Erythroblast (primary cell): ENCODE data around the gene TMEM129.

Experiments
- GATA1 ChIP-seq: IDR thresholded peaks from 2 replicates; pipeline ENCODE4 v1.6.1; 2011; ENCODE audit warnings: low read depth, mild to moderate bottlenecking, control low read depth, low read length, moderate library complexity
- POLR2A ChIP-seq: IDR thresholded peaks from 2 replicates; pipeline ENCODE4 v1.6.1; 2011; ENCODE audit warnings: mild to moderate bottlenecking, low read length

DNA sequence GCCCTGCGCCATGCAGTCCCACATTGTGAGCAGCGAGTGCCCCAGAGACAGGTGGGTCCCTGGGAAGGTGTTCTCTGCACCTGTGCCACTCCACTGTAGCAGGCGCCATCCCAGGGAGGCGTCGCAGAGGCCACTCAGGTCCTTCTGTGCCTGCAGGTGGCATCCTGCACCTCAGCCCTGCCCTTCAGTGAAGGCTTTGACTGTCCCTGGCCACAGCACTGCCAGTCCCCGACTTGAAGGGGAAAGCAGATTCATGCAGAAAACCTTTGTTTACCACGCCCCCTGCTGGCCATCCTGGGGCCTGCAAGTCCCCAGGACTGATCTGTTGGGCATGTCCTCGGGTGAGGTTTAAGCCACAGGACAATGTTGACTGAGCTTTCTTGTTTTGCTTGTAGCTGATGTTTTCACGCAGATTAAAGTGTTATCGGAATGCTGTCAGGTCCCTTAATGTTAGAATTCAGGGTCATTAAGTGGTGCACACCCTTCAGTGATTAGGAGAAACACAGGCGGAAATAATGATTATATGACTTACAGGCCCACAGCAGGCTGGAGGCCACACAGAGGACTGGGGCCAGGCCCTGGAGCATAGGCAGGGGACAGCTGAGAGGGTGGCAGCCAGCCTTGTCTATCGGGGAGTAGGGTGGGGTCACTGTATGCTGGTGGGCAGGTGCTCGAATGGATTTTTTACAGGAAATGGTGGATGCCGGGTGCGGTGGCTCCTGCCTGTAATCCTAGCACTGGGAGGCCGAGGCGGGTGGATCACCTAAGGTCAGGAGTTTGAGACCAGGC is 5.2 kb upstream of the TMEM129 start:
- TF ChIP-seq POLR2A (no peak), GATA1 (no peak)
